OCI-LY3 (cell line): ENCODE results near the gene PRKAR1B.

Experiments
- H2AFZ ChIP-seq: fragments of 200-600, 300-600 bp; shearing (Covaris generic); 2 replicates; pipeline ENCODE4 v1.6.0; 2014; ENCODE audit warnings: antibody characterized with exemption, low read depth, low read length
- H3K27ac ChIP-seq: fragments of 200-600, 300-600 bp; sonication (generic); 2 replicates; pipeline ENCODE4 v1.5.1; 2014; ENCODE audit warnings: mild to moderate bottlenecking, low read length, moderate library complexity, mixed read lengths
- H3K27me3 ChIP-seq: fragments of 200-600, 300-600 bp; sonication (generic); 2 replicates; pipeline ENCODE4 v1.6.1; 2014; ENCODE audit warnings: low read depth, low read length, mixed read lengths
- H3K36me3 ChIP-seq: fragments of 200-600, 300-600 bp; sonication (generic); replicated peaks from 2 replicates; pipeline ENCODE3; 2014; ENCODE audit warnings: low read depth, low read length, mixed read lengths
- H3K4me1 ChIP-seq: fragments of 300-600, 200-600 bp; sonication (generic); 2 replicates; pipeline ENCODE4 v1.6.1; 2014; ENCODE audit warnings: low read length, mixed read lengths
- H3K4me2 ChIP-seq: fragments of 200-600, 300-600 bp; sonication (generic); 2 replicates; pipeline ENCODE4 v1.6.1; 2014; ENCODE audit warnings: low read length, mixed read lengths
- H3K4me3 ChIP-seq: fragments of 300-600, 200-600 bp; sonication (generic); 2 replicates; pipeline ENCODE4 v1.5.1; 2014; ENCODE audit warnings: antibody characterized with exemption, mild to moderate bottlenecking, low read length, moderate library complexity
- H3K79me2 ChIP-seq: fragments of 300-600, 200-600 bp; shearing (Covaris generic); 2 replicates; pipeline ENCODE4 v1.6.1; 2014; ENCODE audit warnings: mild to moderate bottlenecking, low read length, mixed read lengths
- H3K9ac ChIP-seq: fragments of 300-600, 200-600 bp; shearing (Covaris generic); 2 replicates; pipeline ENCODE4 v1.6.0; 2014; ENCODE audit warnings: mild to moderate bottlenecking, low read length, moderate library complexity
- H3K9me3 ChIP-seq: fragments of 200-600, 300-600 bp; shearing (Covaris generic); 2 replicates; pipeline ENCODE4 v1.6.1; 2014; ENCODE audit warnings: low read length, mixed read lengths; ENCODE audit not compliant: insufficient read depth
- H4K20me1 ChIP-seq: fragments of 200-600, 300-600 bp; sonication (generic); 2 replicates; pipeline ENCODE4 v1.6.1; 2016; ENCODE audit warnings: low read length, mixed read lengths; ENCODE audit not compliant: insufficient read depth
- EZH2phosphoT487 ChIP-seq: fragments of 200-600 bp; shearing (Covaris generic); IDR thresholded peaks from 2 replicates; pipeline ENCODE4 v1.6.1; 2018; ENCODE audit warnings: antibody characterized with exemption, mixed run types, low read depth
- TF ChIP-seq, protein P1 (sequence below): fragments of 200-600, 300-600 bp; sonication (generic); IDR thresholded peaks from 2 replicates; pipeline ENCODE4 v1.5.1; 2014; ENCODE audit warnings: antibody characterized with exemption, low read length, low read depth

Gene PRKAR1B

DNA sequence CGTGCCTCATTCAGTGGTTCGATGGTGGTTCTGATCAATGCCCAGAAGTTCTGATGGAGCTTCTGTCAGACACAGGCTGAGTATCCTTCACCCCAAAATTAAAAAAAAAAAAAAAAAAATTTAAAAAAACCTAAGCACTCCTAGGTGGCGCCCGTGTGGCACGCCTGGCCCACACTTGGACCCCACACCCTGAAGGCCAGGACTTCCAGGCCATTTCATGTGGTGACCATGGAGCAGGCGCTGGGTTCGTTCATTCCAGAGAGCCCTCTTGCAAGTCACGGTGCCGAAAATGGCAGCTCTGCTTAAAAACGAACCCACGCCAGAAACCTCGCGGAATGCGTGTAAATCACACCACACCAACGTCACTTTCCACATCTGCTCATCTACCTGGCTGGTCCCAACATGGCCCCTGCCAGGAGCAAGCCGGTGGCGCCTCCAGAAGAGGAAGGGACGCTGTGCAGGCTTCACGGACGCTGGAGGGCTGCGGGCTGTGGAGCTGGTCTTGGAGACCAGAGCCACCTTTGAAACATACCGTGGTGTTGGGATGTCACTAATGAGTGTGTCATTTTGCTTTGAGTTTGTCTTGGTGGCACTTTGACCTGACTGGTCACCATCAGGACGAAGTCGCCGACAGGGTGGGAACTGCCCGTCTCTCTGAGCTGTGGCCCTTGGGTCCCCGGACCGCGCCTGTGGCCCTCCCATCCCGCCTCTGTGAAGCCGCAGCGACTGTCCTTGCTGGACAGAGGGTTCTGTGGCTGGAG lies 46.0 kb upstream of the PRKAR1B start:
- Histone ChIP-seq H3K4me2 (no peak overlapping the region), H4K20me1 (no peaks in the 10 kb centered on the region), H2AFZ (no peak overlapping the region), H3K27ac (no peak overlapping the region), H3K9me3 (no peaks in the 10 kb centered on the region), H3K36me3 (peaks cover 4% of the 10 kb centered on the region), H3K79me2 (no peaks in the 10 kb centered on the region), H3K27me3 (no peaks in the 10 kb centered on the region), H3K4me3 (no peak overlapping the region), H3K4me1 (no peaks in the 10 kb centered on the region), H3K9ac (no peak overlapping the region)
- TF ChIP-seq, protein P1, sequence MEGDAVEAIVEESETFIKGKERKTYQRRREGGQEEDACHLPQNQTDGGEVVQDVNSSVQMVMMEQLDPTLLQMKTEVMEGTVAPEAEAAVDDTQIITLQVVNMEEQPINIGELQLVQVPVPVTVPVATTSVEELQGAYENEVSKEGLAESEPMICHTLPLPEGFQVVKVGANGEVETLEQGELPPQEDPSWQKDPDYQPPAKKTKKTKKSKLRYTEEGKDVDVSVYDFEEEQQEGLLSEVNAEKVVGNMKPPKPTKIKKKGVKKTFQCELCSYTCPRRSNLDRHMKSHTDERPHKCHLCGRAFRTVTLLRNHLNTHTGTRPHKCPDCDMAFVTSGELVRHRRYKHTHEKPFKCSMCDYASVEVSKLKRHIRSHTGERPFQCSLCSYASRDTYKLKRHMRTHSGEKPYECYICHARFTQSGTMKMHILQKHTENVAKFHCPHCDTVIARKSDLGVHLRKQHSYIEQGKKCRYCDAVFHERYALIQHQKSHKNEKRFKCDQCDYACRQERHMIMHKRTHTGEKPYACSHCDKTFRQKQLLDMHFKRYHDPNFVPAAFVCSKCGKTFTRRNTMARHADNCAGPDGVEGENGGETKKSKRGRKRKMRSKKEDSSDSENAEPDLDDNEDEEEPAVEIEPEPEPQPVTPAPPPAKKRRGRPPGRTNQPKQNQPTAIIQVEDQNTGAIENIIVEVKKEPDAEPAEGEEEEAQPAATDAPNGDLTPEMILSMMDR = no peak
- TF ChIP-seq EZH2phosphoT487 = no peak

DNA sequence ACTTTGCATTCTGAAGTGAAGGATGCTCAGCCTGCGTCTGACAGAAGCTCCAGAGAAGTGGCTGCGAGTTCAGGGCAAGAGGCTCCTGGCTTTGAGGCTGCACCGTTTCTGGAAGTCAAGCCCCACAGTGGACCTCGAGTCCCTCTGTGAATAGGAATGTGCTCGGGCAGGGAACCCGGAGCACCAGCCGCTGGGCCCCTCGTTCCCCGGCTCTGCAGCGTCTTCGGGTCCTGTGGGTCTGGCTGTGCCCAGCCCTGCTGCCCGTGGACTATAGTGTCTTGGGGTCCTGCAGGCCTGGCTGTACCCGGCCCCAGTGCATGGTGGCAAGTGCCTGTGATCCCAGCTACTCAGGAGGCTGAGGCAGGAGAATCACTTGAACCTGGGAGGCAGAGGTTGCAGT lies 45.3 kb upstream of the PRKAR1B start:
- no peak overlapping the region for H2AFZ ChIP-seq

DNA sequence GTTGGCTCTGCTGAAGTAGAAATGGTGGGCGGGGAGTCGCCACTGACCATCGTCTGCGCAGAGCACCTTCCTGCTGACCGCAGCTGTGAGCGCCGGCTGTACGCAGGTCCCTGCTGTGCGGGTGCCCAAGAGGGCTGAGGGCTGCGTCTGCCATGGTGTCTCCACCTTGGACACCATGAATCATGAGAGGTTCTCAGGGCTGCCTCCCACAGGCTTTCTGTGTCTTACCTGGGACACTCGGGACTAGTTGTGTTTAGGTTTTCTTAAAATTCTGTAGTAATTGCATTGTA lies 44.9 kb upstream of the PRKAR1B start:
- Histone ChIP-seq H4K20me1 (no peaks in the 10 kb centered on the region), H3K27ac (no peak overlapping the region), H3K9ac (no peak overlapping the region), H3K9me3 (no peaks in the 10 kb centered on the region), H2AFZ (no peak overlapping the region), H3K27me3 (no peaks in the 10 kb centered on the region), H3K79me2 (no peaks in the 10 kb centered on the region), H3K4me2 (no peak overlapping the region), H3K36me3 (peaks cover 4% of the 10 kb centered on the region), H3K4me1 (no peaks in the 10 kb centered on the region), H3K4me3 (no peak overlapping the region)
- no peak for TF ChIP-seq EZH2phosphoT487

More for the DNA sequence above, 45.3 kb upstream of the PRKAR1B start:
- Histone ChIP-seq H3K4me2 (no peak overlapping the region), H3K4me1 (no peaks in the 10 kb centered on the region), H3K79me2 (no peaks in the 10 kb centered on the region), H3K9ac (no peak overlapping the region), H3K9me3 (no peaks in the 10 kb centered on the region), H3K36me3 (peaks cover 4% of the 10 kb centered on the region), H3K27me3 (no peaks in the 10 kb centered on the region), H4K20me1 (no peaks in the 10 kb centered on the region), H3K27ac (no peak overlapping the region), H3K4me3 (no peak overlapping the region)
- no peak for TF ChIP-seq EZH2phosphoT487
- TF ChIP-seq, protein P1 = no peak

DNA sequence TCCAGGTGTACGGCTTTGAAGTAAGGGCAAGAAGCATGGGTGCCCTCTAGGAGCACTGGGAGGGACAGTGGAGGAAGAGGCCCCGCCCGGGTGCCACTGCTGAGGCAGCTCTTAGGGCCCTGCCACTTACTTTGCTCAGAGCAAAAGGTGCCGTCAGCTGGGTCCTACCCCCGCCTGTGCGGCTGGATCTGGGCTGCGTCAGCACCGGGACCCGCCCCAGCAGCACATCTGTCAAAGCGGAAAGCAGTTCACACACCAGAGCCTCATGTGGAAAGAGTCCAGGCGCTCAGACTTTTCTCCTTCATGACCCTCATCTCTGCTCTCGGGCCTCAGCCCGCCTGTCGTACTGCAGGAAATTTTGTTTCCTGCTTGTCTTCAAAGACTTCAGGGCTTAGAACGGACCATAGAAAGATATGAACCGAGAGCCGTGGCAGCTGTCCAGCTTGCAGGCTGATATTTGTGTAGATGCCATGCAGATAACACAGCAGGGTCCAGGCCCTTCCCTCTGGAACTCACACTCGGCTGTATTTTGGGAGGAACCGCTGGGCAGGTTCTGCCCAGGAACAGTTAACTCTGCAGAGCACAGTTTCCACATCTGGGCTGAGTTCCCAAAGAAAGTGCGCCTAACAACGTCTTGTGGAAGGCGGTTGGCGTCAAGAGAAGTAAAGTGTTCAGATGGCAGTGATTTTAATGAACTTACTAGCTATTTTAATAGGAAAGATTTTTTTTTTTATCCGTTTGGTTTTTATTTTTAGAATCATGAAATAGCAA lies 44.3 kb upstream of the PRKAR1B start:
- Histone ChIP-seq H3K9ac (no peak overlapping the region), H4K20me1 (no peaks in the 10 kb centered on the region), H3K36me3 (peaks cover 4% of the 10 kb centered on the region), H3K4me2 (no peak overlapping the region), H3K9me3 (no peaks in the 10 kb centered on the region), H3K4me1 (no peaks in the 10 kb centered on the region), H2AFZ (no peak overlapping the region), H3K27me3 (no peaks in the 10 kb centered on the region), H3K79me2 (no peaks in the 10 kb centered on the region), H3K27ac (no peak overlapping the region), H3K4me3 (no peak overlapping the region)
- TF ChIP-seq, protein P1 = no peak
- no peak for TF ChIP-seq EZH2phosphoT487
